ENCODE results near the gene LSS.
"Not testable (repeated sequence)": the region's sequence is repeated elsewhere in the genome, so short reads cannot be mapped to it uniquely, and the experiment has no call there.

The LSS gene

GRCh38 chr21:46226920-46227599 is 1.5 kb downstream of the LSS start:
- peak; percentile 63 for DNase-seq (ENCODE audit: low read depth)
- peak overlapping the region; percentile 90 for H3K4me3 ChIP-seq (ENCODE audit: low read depth, low read length)
- TF ChIP-seq CTCF (IDR thresholded peaks at IDR 0.05; ENCODE audit: insufficient read depth, low read depth, low read length, missing control alignments): no peak

- H3K4me3 ChIP-seq (ENCODE audit: low read depth, low read length): peak overlapping the region; percentile 90
- TF ChIP-seq CTCF (IDR thresholded peaks at IDR 0.05; ENCODE audit: insufficient read depth, low read depth, low read length, missing control alignments): no peak
- DNase-seq (ENCODE audit: low read depth): no peak
Measured at GRCh38 chr21:46226146-46226545, 2.4 kb downstream of the LSS start.

- DNase-seq (ENCODE audit: low read depth); H3K4me3 ChIP-seq (ENCODE audit: low read depth, low read length): not testable (repeated sequence)
Measured at GRCh38 chr21:46223661-46224060, 4.9 kb downstream of the LSS start.

- H3K4me3 ChIP-seq (ENCODE audit: low read depth, low read length): no peak overlapping the region
- TF ChIP-seq CTCF (IDR thresholded peaks at IDR 0.05; ENCODE audit: insufficient read depth, low read depth, low read length, missing control alignments): no peak
- DNase-seq (ENCODE audit: low read depth): no peak
Measured at GRCh38 chr21:46223217-46223616, 5.4 kb downstream of the LSS start.

GRCh38 chr21:46222436-46223116 is 6.0 kb downstream of the LSS start:
- no peak overlapping the region for H3K4me3 ChIP-seq (ENCODE audit: low read depth, low read length)
- TF ChIP-seq CTCF (IDR thresholded peaks at IDR 0.05; ENCODE audit: insufficient read depth, low read depth, low read length, missing control alignments): no peak
- no peak for DNase-seq (ENCODE audit: low read depth)

- no peak for TF ChIP-seq CTCF (IDR thresholded peaks at IDR 0.05; ENCODE audit: insufficient read depth, low read depth, low read length, missing control alignments)
- no peak overlapping the region for H3K4me3 ChIP-seq (ENCODE audit: low read depth, low read length)
- DNase-seq (ENCODE audit: low read depth): no peak
Measured at GRCh38 chr21:46221664-46222435, 6.7 kb downstream of the LSS start.

GRCh38 chr21:46220847-46221246 is 7.7 kb downstream of the LSS start:
- TF ChIP-seq CTCF (IDR thresholded peaks at IDR 0.05; ENCODE audit: insufficient read depth, low read depth, low read length, missing control alignments): no peak
- DNase-seq (ENCODE audit: low read depth): no peak
- H3K4me3 ChIP-seq (ENCODE audit: low read depth, low read length): no peak overlapping the region

Data from GM12865 (cell line).